ENCODE measurements around the gene TMEM135.
"Not testable (repeated sequence)": the region's sequence is repeated elsewhere in the genome, so short reads cannot be mapped to it uniquely, and the experiment has no call there.

TMEM135 gene

GRCh38 chr11:87265132-87265531 is 227.4 kb downstream of the TMEM135 start:
- Histone ChIP-seq H3K79me2 (ENCODE audit: insufficient read depth, low read length) (no peaks in the 10 kb centered on the region), H3K36me3 (ENCODE audit: low read length) (no peaks in the 10 kb centered on the region), H3K4me3 (ENCODE audit: insufficient read depth, low read length, poor library complexity, severe bottlenecking) (no peak overlapping the region), H3K4me2 (ENCODE audit: low read depth, low read length, poor library complexity, severe bottlenecking) (no peak overlapping the region), H2AFZ (ENCODE audit: low read depth, low read length, severe bottlenecking) (no peak overlapping the region), H3K9me3 (ENCODE audit: insufficient read depth, low read length) (no peaks in the 10 kb centered on the region), H3K9me2 (replicated peaks; ENCODE audit: insufficient read depth, low read length) (no peaks in the 10 kb centered on the region), H4K20me1 (ENCODE audit: low read depth, low read length) (no peaks in the 10 kb centered on the region), H3F3A (ENCODE audit: insufficient read depth) (no peaks in the 10 kb centered on the region; the same call in 1 of the 2 replicates), H3K27me3 (ENCODE audit: low read length) (no peaks in the 10 kb centered on the region), H3K27ac (ENCODE audit: low read depth, low read length) (no peak overlapping the region), H3K9ac (ENCODE audit: low read length) (no peak overlapping the region)
- TF ChIP-seq CTCF (IDR thresholded peaks at IDR 0.05; ENCODE audit: insufficient read depth, low read length, poor library complexity, severe bottlenecking) (no peak), EZH2phosphoT487 (conservative IDR thresholded peaks at IDR 0.05; ENCODE audit: low read length) (no peak)

- H3K4me2 ChIP-seq (ENCODE audit: low read depth, low read length, poor library complexity, severe bottlenecking): no peak overlapping the region
- no peaks in the 10 kb centered on the region for H3K27me3 ChIP-seq (ENCODE audit: low read length)
- H3K27ac ChIP-seq (ENCODE audit: low read depth, low read length): no peak overlapping the region
- TF ChIP-seq CTCF (IDR thresholded peaks at IDR 0.05; ENCODE audit: insufficient read depth, low read length, poor library complexity, severe bottlenecking) (no peak), EZH2phosphoT487 (conservative IDR thresholded peaks at IDR 0.05; ENCODE audit: low read length) (no peak)
- H3F3A ChIP-seq (ENCODE audit: insufficient read depth): no peaks in the 10 kb centered on the region; the same call in 1 of the 2 replicates
- H3K9ac ChIP-seq (ENCODE audit: low read length): no peak overlapping the region
- H3K9me3 ChIP-seq (ENCODE audit: insufficient read depth, low read length): no peaks in the 10 kb centered on the region
- H3K36me3 ChIP-seq (ENCODE audit: low read length): no peaks in the 10 kb centered on the region
- 0 out of 2 replicates have a peak, but pooled peaks cover 2% of the 10 kb centered on the region for H4K20me1 ChIP-seq (ENCODE audit: low read depth, low read length)
- no peak overlapping the region for H3K4me3 ChIP-seq (ENCODE audit: insufficient read depth, low read length, poor library complexity, severe bottlenecking)
- H3K9me2 ChIP-seq (replicated peaks; ENCODE audit: insufficient read depth, low read length): no peaks in the 10 kb centered on the region
- no peaks in the 10 kb centered on the region for H3K79me2 ChIP-seq (ENCODE audit: insufficient read depth, low read length)
- H2AFZ ChIP-seq (ENCODE audit: low read depth, low read length, severe bottlenecking): no peak overlapping the region
Observed at GRCh38 chr11:87265979-87266378, 228.2 kb downstream of the TMEM135 start.

GRCh38 chr11:87266751-87267150 is 229.0 kb downstream of the TMEM135 start:
- TF ChIP-seq CTCF (IDR thresholded peaks at IDR 0.05; ENCODE audit: insufficient read depth, low read length, poor library complexity, severe bottlenecking) (no peak), EZH2phosphoT487 (conservative IDR thresholded peaks at IDR 0.05; ENCODE audit: low read length) (no peak)
- H3K27ac ChIP-seq (ENCODE audit: low read depth, low read length): no peak overlapping the region
- H3K4me2 ChIP-seq (ENCODE audit: low read depth, low read length, poor library complexity, severe bottlenecking): no peak overlapping the region
- H3K4me3 ChIP-seq (ENCODE audit: insufficient read depth, low read length, poor library complexity, severe bottlenecking): no peak overlapping the region
- no peaks in the 10 kb centered on the region; the same call in 1 of the 2 replicates for H3F3A ChIP-seq (ENCODE audit: insufficient read depth)
- H4K20me1 ChIP-seq (ENCODE audit: low read depth, low read length): 0 out of 2 replicates have a peak, but pooled peaks cover 4% of the 10 kb centered on the region
- H3K9ac ChIP-seq (ENCODE audit: low read length): no peak overlapping the region
- no peaks in the 10 kb centered on the region for H3K9me3 ChIP-seq (ENCODE audit: insufficient read depth, low read length)
- H3K79me2 ChIP-seq (ENCODE audit: insufficient read depth, low read length): no peaks in the 10 kb centered on the region
- H3K9me2 ChIP-seq (replicated peaks; ENCODE audit: insufficient read depth, low read length): no peaks in the 10 kb centered on the region
- no peak overlapping the region for H2AFZ ChIP-seq (ENCODE audit: low read depth, low read length, severe bottlenecking)
- H3K36me3 ChIP-seq (ENCODE audit: low read length): no peaks in the 10 kb centered on the region
- no peaks in the 10 kb centered on the region for H3K27me3 ChIP-seq (ENCODE audit: low read length)

GRCh38 chr11:87271951-87272350 is 234.2 kb downstream of the TMEM135 start:
- H3K9ac ChIP-seq (ENCODE audit: low read length); H3K9me2 ChIP-seq (replicated peaks; ENCODE audit: insufficient read depth, low read length); H3K27me3 ChIP-seq (ENCODE audit: low read length); H3F3A ChIP-seq (ENCODE audit: insufficient read depth); H3K27ac ChIP-seq (ENCODE audit: low read depth, low read length); H2AFZ ChIP-seq (ENCODE audit: low read depth, low read length, severe bottlenecking); H3K4me3 ChIP-seq (ENCODE audit: insufficient read depth, low read length, poor library complexity, severe bottlenecking); H3K36me3 ChIP-seq (ENCODE audit: low read length); H3K79me2 ChIP-seq (ENCODE audit: insufficient read depth, low read length); H4K20me1 ChIP-seq (ENCODE audit: low read depth, low read length); H3K9me3 ChIP-seq (ENCODE audit: insufficient read depth, low read length); H3K4me2 ChIP-seq (ENCODE audit: low read depth, low read length, poor library complexity, severe bottlenecking): not testable (repeated sequence)
